ENCODE data around the gene PDE4B. TPM values are rescaled to one million over a fixed set of nuclear protein-coding genes. Genes with fewer than 3 reads are reported as not detected.
"Not testable (repeated sequence)": the region's sequence is repeated elsewhere in the genome, so short reads cannot be mapped to it uniquely, and the experiment has no call there.

Gene PDE4B
- total RNA-seq, 2 donors from 2014 or later: 1.6 to 12.2 TPM

DNA sequence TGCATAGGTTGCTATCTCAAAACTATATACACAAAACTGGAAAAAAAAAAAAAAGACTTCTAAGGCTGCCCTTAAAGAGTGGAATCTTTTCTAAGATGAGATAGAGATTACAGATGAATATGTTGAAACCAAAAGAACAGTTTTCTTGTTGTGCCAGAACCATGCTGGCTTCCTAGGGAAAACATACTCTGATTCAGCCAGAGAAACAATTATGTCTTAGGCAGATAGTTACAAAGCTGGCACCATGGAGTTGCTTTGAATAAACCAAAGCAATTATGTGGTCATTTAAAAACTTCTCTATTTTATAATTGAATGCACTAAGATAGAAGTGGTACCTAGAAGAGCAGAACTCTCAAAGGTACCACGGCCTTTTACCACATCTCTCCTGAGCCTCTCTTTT is 341.3 kb downstream of the PDE4B start:
- TF ChIP-seq, protein P1, sequence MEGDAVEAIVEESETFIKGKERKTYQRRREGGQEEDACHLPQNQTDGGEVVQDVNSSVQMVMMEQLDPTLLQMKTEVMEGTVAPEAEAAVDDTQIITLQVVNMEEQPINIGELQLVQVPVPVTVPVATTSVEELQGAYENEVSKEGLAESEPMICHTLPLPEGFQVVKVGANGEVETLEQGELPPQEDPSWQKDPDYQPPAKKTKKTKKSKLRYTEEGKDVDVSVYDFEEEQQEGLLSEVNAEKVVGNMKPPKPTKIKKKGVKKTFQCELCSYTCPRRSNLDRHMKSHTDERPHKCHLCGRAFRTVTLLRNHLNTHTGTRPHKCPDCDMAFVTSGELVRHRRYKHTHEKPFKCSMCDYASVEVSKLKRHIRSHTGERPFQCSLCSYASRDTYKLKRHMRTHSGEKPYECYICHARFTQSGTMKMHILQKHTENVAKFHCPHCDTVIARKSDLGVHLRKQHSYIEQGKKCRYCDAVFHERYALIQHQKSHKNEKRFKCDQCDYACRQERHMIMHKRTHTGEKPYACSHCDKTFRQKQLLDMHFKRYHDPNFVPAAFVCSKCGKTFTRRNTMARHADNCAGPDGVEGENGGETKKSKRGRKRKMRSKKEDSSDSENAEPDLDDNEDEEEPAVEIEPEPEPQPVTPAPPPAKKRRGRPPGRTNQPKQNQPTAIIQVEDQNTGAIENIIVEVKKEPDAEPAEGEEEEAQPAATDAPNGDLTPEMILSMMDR (IDR thresholded peaks at IDR 0.05): no peak
- TF ChIP-seq POLR2A (IDR thresholded peaks at IDR 0.05): no peak
- Histone ChIP-seq H3K9me3 (no peaks in the 10 kb centered on the region), H3K4me3 (no peak overlapping the region), H3K4me1 (no peaks in the 10 kb centered on the region), H3K27me3 (no peaks in the 10 kb centered on the region), H3K27ac (no peak overlapping the region), H3K36me3 (replicated peaks in 1 of 2; ENCODE audit: insufficient read depth in 1 of 2, low read depth in 2 of 2) (no peaks in the 10 kb centered on the region)
- ATAC-seq: no peak
- WGBS, 2 donors: 64 to 88% methylated on average over 1 of the region's 1 CpG
- intact Hi-C loops (cut with DNase I): no loop called here
- DNase-seq: no peak

DNA sequence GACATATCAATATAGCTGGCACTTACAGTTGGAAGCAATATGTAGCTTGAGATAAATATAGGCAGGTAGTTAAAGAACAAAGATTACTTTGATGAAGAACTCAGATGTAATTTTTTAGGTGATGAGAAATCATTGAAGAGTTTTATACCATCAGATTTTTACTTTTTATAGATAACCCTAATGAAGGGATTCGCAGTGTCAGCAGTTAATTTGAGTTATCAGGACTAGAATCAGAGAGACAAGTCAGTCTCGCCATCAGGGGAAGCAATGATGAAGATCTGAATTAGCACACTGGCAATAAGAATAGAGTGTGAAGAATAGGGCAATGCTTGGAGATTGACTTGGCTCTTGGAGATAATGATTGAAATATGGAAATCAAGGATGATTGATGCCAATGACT is 342.5 kb downstream of the PDE4B start:
- Histone ChIP-seq H3K27me3 (no peaks in the 10 kb centered on the region), H3K27ac (no peak overlapping the region), H3K9me3 (no peaks in the 10 kb centered on the region), H3K4me1 (no peaks in the 10 kb centered on the region), H3K36me3 (replicated peaks in 1 of 2; ENCODE audit: insufficient read depth in 1 of 2, low read depth in 2 of 2) (no peaks in the 10 kb centered on the region), H3K4me3 (no peak overlapping the region)
- no peak for ATAC-seq
- 64 to 74% methylated on average over 2 of the region's 2 CpGs for WGBS, 2 donors
- intact Hi-C loops (cut with DNase I): no loop called here
- DNase-seq: no peak
- TF ChIP-seq, protein P1 (IDR thresholded peaks at IDR 0.05): no peak
- no peak for TF ChIP-seq POLR2A (IDR thresholded peaks at IDR 0.05)

DNA sequence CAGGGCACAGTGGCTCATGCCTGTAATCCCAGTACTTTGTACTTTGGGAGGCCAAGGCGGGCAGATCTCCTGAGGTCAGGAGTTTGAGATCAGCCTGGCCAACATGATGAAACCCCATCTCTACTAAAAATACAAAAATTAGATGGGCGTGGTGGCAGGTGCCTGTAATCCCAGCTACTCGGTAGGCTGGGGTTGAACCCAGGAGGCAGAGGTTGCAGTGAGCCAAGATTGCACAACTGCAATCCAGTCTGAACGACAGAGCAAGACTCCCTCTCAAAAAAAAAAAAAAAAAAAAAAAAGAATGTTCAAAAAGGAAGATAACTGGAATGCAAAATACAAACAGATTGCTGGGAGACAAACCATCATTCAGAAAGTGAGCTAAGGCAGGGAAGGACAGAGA is 343.7 kb downstream of the PDE4B start:
- H3K27ac ChIP-seq; H3K27me3 ChIP-seq; DNase-seq; H3K4me1 ChIP-seq; intact Hi-C loops (cut with DNase I); H3K36me3 ChIP-seq (replicated peaks in 1 of 2; ENCODE audit: insufficient read depth in 1 of 2, low read depth in 2 of 2); H3K4me3 ChIP-seq; H3K9me3 ChIP-seq; ATAC-seq: not testable (repeated sequence)
- WGBS, 2 donors: 44 to 59% methylated on average over 4 of the region's 4 CpGs

DNA sequence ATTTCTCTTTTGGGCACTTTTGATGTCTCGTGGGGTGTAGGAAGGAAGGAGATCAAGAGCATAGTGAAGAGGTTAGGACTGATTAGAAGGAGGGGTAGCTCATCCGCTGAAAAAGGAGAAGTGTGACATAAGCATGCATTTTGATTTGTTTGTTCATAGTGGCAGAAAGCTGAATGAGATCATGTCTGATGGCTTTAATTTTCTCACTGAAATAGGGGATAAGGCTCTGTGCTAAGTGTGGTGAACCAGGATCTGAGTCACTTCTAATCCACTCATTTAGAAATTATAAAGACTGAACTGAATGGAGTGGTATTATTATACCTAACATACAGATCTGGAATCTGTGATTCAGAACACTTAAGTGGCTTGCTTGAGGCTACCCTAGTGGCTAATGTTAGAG is 344.5 kb downstream of the PDE4B start:
- no peak overlapping the region for H3K27ac ChIP-seq
- TF ChIP-seq, protein P1 (IDR thresholded peaks at IDR 0.05): no peak
- TF ChIP-seq POLR2A (IDR thresholded peaks at IDR 0.05): no peak
- DNase-seq: no peak
- 35 to 60% methylated on average over 2 of the region's 2 CpGs for WGBS, 2 donors
- intact Hi-C loops (cut with DNase I): no loop called here
- H3K9me3 ChIP-seq: no peaks in the 10 kb centered on the region
- H3K4me3 ChIP-seq: no peak overlapping the region
- H3K4me1 ChIP-seq: no peaks in the 10 kb centered on the region
- no peaks in the 10 kb centered on the region for H3K27me3 ChIP-seq
- no peaks in the 10 kb centered on the region for H3K36me3 ChIP-seq (replicated peaks in 1 of 2; ENCODE audit: insufficient read depth in 1 of 2, low read depth in 2 of 2)
- no peak for ATAC-seq

DNA sequence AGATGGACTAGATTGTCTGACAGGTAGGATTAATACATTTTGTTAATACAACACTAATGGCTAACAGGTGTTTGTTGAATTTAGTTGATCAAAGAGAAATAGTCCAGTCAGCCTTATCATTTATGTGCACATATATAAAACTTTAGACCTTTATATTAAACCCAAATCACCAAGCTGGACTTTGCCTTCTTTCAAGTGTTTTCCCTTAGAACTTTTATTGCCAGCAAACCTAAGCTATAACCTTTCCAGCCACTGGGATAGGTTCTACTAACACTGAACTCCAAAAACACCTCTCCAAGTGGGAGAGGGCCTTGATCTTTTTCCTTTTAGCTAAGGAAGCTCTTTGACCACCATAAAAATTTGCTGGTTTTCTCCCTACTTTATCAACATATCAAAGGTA is 345.9 kb downstream of the PDE4B start:
- DNase-seq: no peak
- no peak for ATAC-seq
- H3K9me3 ChIP-seq: no peaks in the 10 kb centered on the region
- no peak overlapping the region for H3K4me3 ChIP-seq
- H3K4me1 ChIP-seq: no peaks in the 10 kb centered on the region
- no peak for TF ChIP-seq POLR2A (IDR thresholded peaks at IDR 0.05)
- TF ChIP-seq, protein P1 (IDR thresholded peaks at IDR 0.05): no peak
- no peaks in the 10 kb centered on the region for H3K27me3 ChIP-seq
- H3K27ac ChIP-seq: no peak overlapping the region
- no peaks in the 10 kb centered on the region for H3K36me3 ChIP-seq (replicated peaks in 1 of 2; ENCODE audit: insufficient read depth in 1 of 2, low read depth in 2 of 2)
- intact Hi-C loops (cut with DNase I): no loop called here

Measured in body of pancreas (tissue), 4 donors.